ENCODE data around the gene RNLS. TPM values are rescaled to one million over a fixed set of nuclear protein-coding genes. Genes with fewer than 3 reads are reported as not detected.

The RNLS gene
- total and polyA plus RNA-seq, 2 of the 8 experiments (the other 6 are each of a cell fraction or from before 2014, with no cell fraction given), result 7.5 to 12.7 TPM

- Histone ChIP-seq H3K23ac (ENCODE audit: insufficient read length) (no peak overlapping the region), H3K79me2 (ENCODE audit: control insufficient read depth in 1 of 2, insufficient read depth in 2 of 2, low read length in 2 of 2) (no peaks in the 10 kb centered on the region), H4K91ac (replicated peaks; ENCODE audit: insufficient read length, low read length) (no peak overlapping the region), H3K27ac (ENCODE audit: low read depth, low read length) (no peak overlapping the region), H4K5ac (ENCODE audit: insufficient read length, low read depth, low read length) (no peak overlapping the region), H3K79me1 (ENCODE audit: low read depth, low read length) (no peaks in the 10 kb centered on the region), H3K23me2 (ENCODE audit: low read depth, low read length) (no peaks in the 10 kb centered on the region), H4K8ac (ENCODE audit: extremely low read depth, insufficient read depth, low read length) (no peak overlapping the region), H3K4ac (replicated peaks; ENCODE audit: insufficient read length, low read depth, low read length) (no peak overlapping the region), H2AK5ac (ENCODE audit: low read depth, low read length) (no peak overlapping the region), H2BK12ac (ENCODE audit: low read depth, low read length) (no peak overlapping the region), H2BK5ac (ENCODE audit: low read depth, low read length) (no peak overlapping the region), H3K9me3 (ENCODE audit: insufficient read depth in 2 of 2, low read depth in 1 of 2, low read length in 1 of 2) (peaks cover 0 to 12% of the 10 kb centered on the region in 2 experiments; a peak in 3 of 4 replicates), H2BK15ac (ENCODE audit: low read length) (no peak overlapping the region), H4K20me1 (replicated peaks in 1 of 2; ENCODE audit: control insufficient read depth in 1 of 2, insufficient read depth in 2 of 2, low read length in 2 of 2) (no peaks in the 10 kb centered on the region), H3K4me3 (ENCODE audit: extremely low read depth in 1 of 4, insufficient read depth in 2 of 4, low read depth in 3 of 4, low read length in 4 of 4) (no peak overlapping the region), H3K4me1 (replicated peaks in 1 of 4; ENCODE audit: control insufficient read depth in 3 of 4, insufficient read depth in 4 of 4, low read length in 3 of 4) (no peaks in the 10 kb centered on the region), H2BK120ac (replicated peaks; ENCODE audit: low read depth, low read length) (no peak overlapping the region), H3K27me3 (replicated peaks in 1 of 4; ENCODE audit: control insufficient read depth in 3 of 4, extremely low read depth in 1 of 4, insufficient read depth in 3 of 4, low read length in 3 of 4) (no peaks in the 10 kb centered on the region), H3K36me3 (ENCODE audit: control insufficient read depth in 2 of 4, insufficient read depth in 4 of 4, low read length in 3 of 4) (no peaks in the 10 kb centered on the region), H3K4me2 (ENCODE audit: insufficient read depth in 1 of 2, low read depth in 2 of 2, low read length in 2 of 2) (no peak overlapping the region), H2BK20ac (ENCODE audit: low read length) (no peak overlapping the region), H3K14ac (ENCODE audit: insufficient read length) (no peak overlapping the region), H3K56ac (replicated peaks; ENCODE audit: insufficient read length, low read depth, low read length) (no peak overlapping the region), H3K9ac (replicated peaks in 1 of 4; ENCODE audit: extremely low read depth in 1 of 4, low read depth in 3 of 4, low read length in 3 of 4) (no peak overlapping the region), H3K18ac (ENCODE audit: extremely low read depth, low read length) (no peak overlapping the region), H2AFZ (ENCODE audit: low read length) (no peak overlapping the region)
- POLR2A ChIA-PET (ENCODE audit: partially characterized antibody), result no interaction called here
- TF ChIP-seq SIRT6 (IDR thresholded peaks at IDR 0.05; ENCODE audit: low read length) (no peak), CHD2 (IDR thresholded peaks at IDR 0.05; ENCODE audit: low read length) (no peak), TAF7 (optimal IDR thresholded peaks at IDR 0.05; ENCODE audit: borderline replicate concordance, low read depth, low read length) (no peak), MAFK (IDR thresholded peaks at IDR 0.05; ENCODE audit: low read depth, low read length) (no peak), FOSL1 (IDR thresholded peaks at IDR 0.05; ENCODE audit: insufficient read depth, low read depth, low read length) (no peak)
- FAIRE-seq, result no peak
- CTCF ChIA-PET (ENCODE audit: partially characterized antibody), result no interaction called here
- no peak for DNase-seq (ENCODE audit: low read depth in 1 of 2, low spot score in 2 of 2)
Measured at GRCh38 chr10:88440541-88440940, 142.6 kb downstream of the RNLS start.
